A549 (cell line): Measurements from ENCODE around the gene IFT25. TPM values are rescaled to one million over a fixed set of nuclear protein-coding genes. Genes with fewer than 3 reads are reported as not detected.
"Not testable (repeated sequence)": the region's sequence is repeated elsewhere in the genome, so short reads cannot be mapped to it uniquely, and the experiment has no call there.

ENCODE experiments used
- ATAC-seq, 2 experiments: fragments of 200-7000 bp in 1 of 2; fragments of >200 bp in 1 of 2; cut with Nextera tagmentation in 1 of 2; cut with Tn5 transposase in 1 of 2; 3 replicates each; pipeline versions ENCODE4 v1.8.0 to v1.9.1; 2018 to 2020; ENCODE audit warnings: mild to moderate bottlenecking in 1 of 2, moderate library complexity in 1 of 2
- CTCF ChIA-PET: fragments of 300-600 bp; sonication (Branson Sonifier 250); formaldehyde crosslinking; extraction: SDS; loops from one replicate; lab custom pipeline; 2021; ENCODE audit warnings: antibody characterized with exemption, inconsistent platforms; lab: Yijun Ruan, JAX
- POLR2A ChIA-PET: fragments of 350-600 bp; formaldehyde crosslinking; extraction: SDS; loops from one replicate; lab custom pipeline; 2021; ENCODE audit warnings: antibody characterized with exemption, inconsistent platforms; lab: Yijun Ruan, JAX
- DNase-seq, 2 experiments: peaks; one replicate each; pipeline versions ENCODE4 v3.0.0 to v3.0.0-alpha.2; 2011 to 2016; ENCODE audit warnings: low read depth in 1 of 2, low spot score in 1 of 2
- FAIRE-seq: peaks from 2 replicates; lab custom pipeline; 2011; peaks lifted over from hg19 to GRCh38; lab: Jason Lieb, UNC
- H3K27ac ChIP-seq, 2 experiments: fragments of >200 bp; sonication (Bioruptor Twin); formaldehyde crosslinking; 3 replicates each; pipeline ENCODE4 v1.5.1; 2016 to 2017
- H3K4me1 ChIP-seq: fragments of >200 bp; sonication (Bioruptor Twin); formaldehyde crosslinking; 3 replicates; pipeline ENCODE4 v1.6.1; 2016
- H3K4me2 ChIP-seq: fragments of >200 bp; sonication (Bioruptor Twin); formaldehyde crosslinking; 3 replicates; pipeline ENCODE4 v1.6.1; 2016
- H3K4me3 ChIP-seq: fragments of >200 bp; sonication (Bioruptor Twin); formaldehyde crosslinking; 3 replicates; pipeline ENCODE4 v1.5.1; 2016
- H3K9me3 ChIP-seq: fragments of >200 bp; sonication (Bioruptor Twin); formaldehyde crosslinking; 3 replicates; pipeline ENCODE4 v1.6.1; 2016
- BCL3 ChIP-seq: fragments of >200 bp; sonication (Bioruptor Twin); formaldehyde crosslinking; IDR thresholded peaks from 3 replicates; pipeline ENCODE4 v1.6.1; 2016
- CBX2 ChIP-seq: fragments of 200-600 bp; sonication (generic); IDR thresholded peaks from 2 replicates; pipeline ENCODE4 v1.6.1; 2016; ENCODE audit warnings: low read depth, mild to moderate bottlenecking, borderline replicate concordance
- CBX8 ChIP-seq: fragments of 200-600 bp; sonication (generic); IDR thresholded peaks from 2 replicates; pipeline ENCODE4 v1.6.1; 2016
- CEBPB ChIP-seq, 2 experiments: fragments of >200 bp in 1 of 2; sonication (Bioruptor Twin) in 1 of 2; formaldehyde crosslinking in 1 of 2; IDR thresholded peaks; 2 replicates each; pipeline ENCODE4 v1.6.1; 2012 to 2016
- CHD4 ChIP-seq: fragments of 200-600 bp; sonication (generic); IDR thresholded peaks from 2 replicates; pipeline ENCODE4 v1.6.1; 2016; ENCODE audit warnings: antibody characterized with exemption, mild to moderate bottlenecking, borderline replicate concordance
- CTCF ChIP-seq: fragments of >200 bp; sonication (Bioruptor Twin); formaldehyde crosslinking; IDR thresholded peaks from 3 replicates; pipeline ENCODE4 v1.5.1; 2016
- EHMT2 ChIP-seq: fragments of 200-600 bp; sonication (generic); IDR thresholded peaks from 2 replicates; pipeline ENCODE4 v1.6.1; 2016; ENCODE audit warnings: antibody characterized with exemption, low read depth, mild to moderate bottlenecking, moderate library complexity
- ELK1 ChIP-seq: fragments of 150-350 bp; IDR thresholded peaks from 2 replicates; pipeline ENCODE4 v1.6.1; 2014; ENCODE audit warnings: low read depth, mild to moderate bottlenecking, low read length
- EP300 ChIP-seq, 2 experiments: fragments of >200 bp; sonication (Bioruptor Twin); formaldehyde crosslinking; IDR thresholded peaks; 2 replicates in 1 of 2; 3 replicates in 1 of 2; pipeline ENCODE4 v1.6.1; 2016 to 2017
- FOSB ChIP-seq: fragments of 250-450 bp; sonication (Bioruptor Pico); IDR thresholded peaks from 2 replicates; pipeline ENCODE4 v1.5.0; 2020; ENCODE audit warnings: mild to moderate bottlenecking, moderate library complexity
- HES2 ChIP-seq: fragments of >200 bp; sonication (Bioruptor Twin); formaldehyde crosslinking; IDR thresholded peaks from 2 replicates; pipeline ENCODE4 v1.6.1; 2016
- HEYL ChIP-seq: fragments of 250-450 bp; sonication (Bioruptor Pico); IDR thresholded peaks from 2 replicates; pipeline ENCODE4 v1.8.0; 2021; ENCODE audit warnings: mild to moderate bottlenecking, moderate library complexity
- HOXB5 ChIP-seq: fragments of 250-450 bp; sonication (Bioruptor Pico); IDR thresholded peaks from 2 replicates; pipeline ENCODE4 v1.5.0; 2020; ENCODE audit warnings: mild to moderate bottlenecking, moderate library complexity
- JUN ChIP-seq, 2 experiments: fragments of >200 bp; sonication (Bioruptor Twin); formaldehyde crosslinking; IDR thresholded peaks; 2 replicates in 1 of 2; 3 replicates in 1 of 2; pipeline ENCODE4 v1.6.1; 2016 to 2017
- KDM1A ChIP-seq: fragments of 200-600 bp; sonication (generic); IDR thresholded peaks from 2 replicates; pipeline ENCODE4 v1.6.1; 2016; ENCODE audit warnings: low read depth, mild to moderate bottlenecking
- MAZ ChIP-seq: fragments of 150-350 bp; IDR thresholded peaks from 2 replicates; pipeline ENCODE4 v1.6.1; 2014; ENCODE audit warnings: antibody characterized with exemption, low read depth, low read length, borderline replicate concordance
- PHF8 ChIP-seq: fragments of 200-600 bp; sonication (generic); IDR thresholded peaks from 2 replicates; pipeline ENCODE4 v1.6.1; 2016; ENCODE audit warnings: low read depth, mild to moderate bottlenecking, antibody characterized with exemption, moderate library complexity, borderline replicate concordance
- POLR2AphosphoS2 ChIP-seq: conservative IDR thresholded peaks from 2 replicates; pipeline ENCODE4 v1.6.1; 2012; ENCODE audit warnings: low read length, improper control_type of control experiment, inconsistent platforms
- RCOR1 ChIP-seq: fragments of 150-350 bp; IDR thresholded peaks from 2 replicates; pipeline ENCODE4 v1.6.1; 2014; ENCODE audit warnings: antibody characterized with exemption, low read length, low read depth
- RNF2 ChIP-seq: fragments of 200-600 bp; sonication (generic); IDR thresholded peaks from 2 replicates; pipeline ENCODE4 v1.6.1; 2016; ENCODE audit warnings: low read depth, mild to moderate bottlenecking, antibody characterized with exemption, moderate library complexity, borderline replicate concordance
- SMC3 ChIP-seq: fragments of >200 bp; sonication (Bioruptor Twin); formaldehyde crosslinking; IDR thresholded peaks from 3 replicates; pipeline ENCODE4 v1.6.1; 2018; ENCODE audit warnings: inconsistent platforms
- USF2 ChIP-seq: fragments of 450-650 bp; IDR thresholded peaks from 2 replicates; pipeline ENCODE4 v1.6.1; 2014; ENCODE audit warnings: antibody characterized with exemption
- ZC3H11A ChIP-seq: fragments of 450-650 bp; IDR thresholded peaks from 2 replicates; pipeline ENCODE4 v1.6.1; 2014; ENCODE audit warnings: antibody characterized with exemption, mild to moderate bottlenecking
- ZNF302 ChIP-seq: fragments of 250-450 bp; sonication (Bioruptor Pico); IDR thresholded peaks from 2 replicates; pipeline ENCODE4 v1.9.0; 2021; ENCODE audit warnings: inconsistent platforms, mild to moderate bottlenecking, moderate library complexity
- WGBS: methylation state at CpG from one replicate; pipeline ENCODE4 v1.1.6; 2017; ENCODE audit errors: missing lambda C conversion rate; 5-methylcytosine and 5-hydroxymethylcytosine counted together
- polyA plus RNA-seq, 4 experiments: library from polyadenylated mRNA; depleted of rRNA in 3 of 4; stranded (reverse); fragments of >200 nt; fragmentation: RNase III in 1 of 4; extraction: RNeasy Plus Mini Kit Qiagen cat#74134 plus additional on column Dnase treatment in 1 of 4; gene quantifications; 2 replicates in 3 of 4; 3 replicates in 1 of 4; pipeline ENCODE4 v1.2.3, GENCODE V29; 2011 to 2017

IFT25 gene
- polyA plus RNA-seq, 2 of the 4 experiments (the other 2 are of a cell fraction): 39.0 to 49.4 TPM

- ChIA-PET CTCF (interaction anchor here (0.6 to 1.0 kb wide), 2 partner anchors 10 to 71 kb away, joined by 3 to 5 read pairs; no protein-coding TSS in a partner anchor), POLR2A (interaction anchor here (2.2 kb wide), 1 partner anchor 57 kb away, joined by 12 read pairs; the partner anchor contains the start of genes IFT25 and LRRC42)
- Histone ChIP-seq H3K4me1 (no peaks in the 10 kb centered on the region), H3K9me3 (no peaks in the 10 kb centered on the region), H3K4me2 (peak overlapping the region; percentile 88), H3K4me3 (peak overlapping the region; percentile 87; the same call in 2 of the 3 replicates), H3K27ac (no peak overlapping the region)
- TF ChIP-seq EP300 (IDR thresholded peaks at IDR 0.05) (no peak), POLR2AphosphoS2 (no peak), CEBPB (IDR thresholded peaks at IDR 0.05) (no peak), CBX2 (no peak), SMC3 (no peak), ELK1 (no peak), EHMT2 (no peak), KDM1A (no peak), RNF2 (no peak), USF2 (no peak), BCL3 (no peak)
- ATAC-seq (no peak), DNase-seq (no peak), FAIRE-seq (no peak)
- whole genome bisulfite sequencing: 62% methylated on average over 2 of the region's 2 CpGs
These were observed 56.8 kb downstream of the IFT25 start for GRCh38 chr1:53888681-53889080.

- ATAC-seq, POLR2A ChIA-PET, DNase-seq, H3K4me2 ChIP-seq, H3K4me1 ChIP-seq, FAIRE-seq, H3K4me3 ChIP-seq, H3K9me3 ChIP-seq, H3K27ac ChIP-seq: not testable (repeated sequence)
- CTCF ChIA-PET: interaction anchor here (0.9 to 1.9 kb wide), 3 partner anchors 22 to 76 kb away, joined by 4 to 11 read pairs (median 5); no protein-coding TSS in a partner anchor
- 81% methylated on average over 6 of the region's 6 CpGs for WGBS
These were observed 61.9 kb downstream of the IFT25 start for GRCh38 chr1:53883600-53883999.

- POLR2A ChIA-PET, FAIRE-seq, H3K9me3 ChIP-seq, ATAC-seq, H3K27ac ChIP-seq, H3K4me3 ChIP-seq, DNase-seq, H3K4me1 ChIP-seq, H3K4me2 ChIP-seq: not testable (repeated sequence)
- CTCF ChIA-PET: interaction anchor here (1.6 to 1.9 kb wide), 2 partner anchors 68 to 78 kb away, joined by 5 to 11 read pairs; no protein-coding TSS in a partner anchor
- 86% methylated on average over 2 of the region's 2 CpGs for WGBS
These were observed 63.6 kb downstream of the IFT25 start for GRCh38 chr1:53881853-53882252.

GRCh38 chr1:53878492-53879105, 66.9 kb downstream of the IFT25 start:
- FAIRE-seq: no peak
- peak in 1 of 2 experiments; percentile 46; a peak in 1 of 6 replicates for ATAC-seq
- Histone ChIP-seq H3K4me1 (no peaks in the 10 kb centered on the region), H3K4me3 (no peak overlapping the region), H3K27ac (no peak overlapping the region), H3K4me2 (no peak overlapping the region), H3K9me3 (no peaks in the 10 kb centered on the region)
- WGBS: 44% methylated on average over 5 of the region's 5 CpGs
- POLR2A ChIA-PET: interaction anchor here (1.9 kb wide), 1 partner anchor 67 kb away, joined by 5 read pairs; the partner anchor contains the start of genes IFT25 and LRRC42
- DNase-seq: peak; percentile 11 to 59
- CTCF ChIA-PET: interaction anchor here (0.6 to 4.2 kb wide), 25 partner anchors 8 to 529 kb away, joined by 3 to 39 read pairs (median 4); partner anchors contain the start of genes IFT25 and LRRC42
- TF ChIP-seq HEYL (no peak), HES2 (no peak), ZC3H11A (no peak), CEBPB (IDR thresholded peaks at IDR 0.05) (no peak), MAZ (no peak), HOXB5 (CRISPR knock-in tag) (no peak), ZNF302 (CRISPR knock-in tag) (no peak), CHD4 (no peak), PHF8 (no peak), KDM1A (no peak), CTCF (peak; percentile 72), FOSB (no peak), JUN (IDR thresholded peaks at IDR 0.05) (no peak), RCOR1 (no peak), CBX8 (no peak), SMC3 (peak; percentile 60)
